HEK293 (cell line): ENCODE measurements around the gene CALCOCO1.

Experiments used
- GLI4 ChIP-seq: fragments of 450-650 bp; formaldehyde crosslinking; IDR thresholded peaks from 2 replicates; pipeline ENCODE4 v1.5.1; 2016; ENCODE audit warnings: missing biosample characterization, missing genetic modification characterization
- KLF9 ChIP-seq: fragments of 450-650 bp; formaldehyde crosslinking; IDR thresholded peaks from 2 replicates; pipeline ENCODE4 v1.5.1; 2016; ENCODE audit warnings: missing biosample characterization, missing genetic modification characterization, low read depth
- OSR2 ChIP-seq: fragments of 450-650 bp; formaldehyde crosslinking; IDR thresholded peaks from 2 replicates; pipeline ENCODE4 v1.5.1; 2016; ENCODE audit warnings: missing biosample characterization, missing genetic modification characterization
- YY2 ChIP-seq: fragments of 450-650 bp; formaldehyde crosslinking; IDR thresholded peaks from 2 replicates; pipeline ENCODE4 v1.5.1; 2016; ENCODE audit warnings: missing biosample characterization, missing genetic modification characterization
- ZBTB11 ChIP-seq: fragments of 450-650 bp; formaldehyde crosslinking; conservative IDR thresholded peaks from 2 replicates; pipeline ENCODE4 v1.5.1; 2016; ENCODE audit warnings: low read depth, missing biosample characterization, missing genetic modification characterization
- ZEB2 ChIP-seq: fragments of 450-650 bp; formaldehyde crosslinking; IDR thresholded peaks from 2 replicates; pipeline ENCODE4 v1.5.1; 2016; ENCODE audit warnings: missing biosample characterization, missing genetic modification characterization
- ZFP37 ChIP-seq: fragments of 450-650 bp; formaldehyde crosslinking; IDR thresholded peaks from 2 replicates; pipeline ENCODE4 v1.5.1; 2016; ENCODE audit warnings: missing biosample characterization, missing genetic modification characterization
- ZIC2 ChIP-seq: fragments of 450-650 bp; formaldehyde crosslinking; IDR thresholded peaks from 2 replicates; pipeline ENCODE4 v1.5.1; 2016; ENCODE audit warnings: missing biosample characterization, missing genetic modification characterization
- ZNF223 ChIP-seq: fragments of 450-650 bp; formaldehyde crosslinking; IDR thresholded peaks from 2 replicates; pipeline ENCODE4 v1.5.1; 2016; ENCODE audit warnings: missing biosample characterization, missing genetic modification characterization
- ZNF394 ChIP-seq: fragments of 450-650 bp; formaldehyde crosslinking; IDR thresholded peaks from 2 replicates; pipeline ENCODE4 v1.5.1; 2016; ENCODE audit warnings: missing biosample characterization, missing genetic modification characterization, mild to moderate bottlenecking, moderate library complexity, borderline replicate concordance
- ZNF518A ChIP-seq: fragments of 450-650 bp; formaldehyde crosslinking; conservative IDR thresholded peaks from 2 replicates; pipeline ENCODE4 v1.5.1; 2016; ENCODE audit warnings: low read depth, missing biosample characterization, missing genetic modification characterization
- ZNF548 ChIP-seq: fragments of 450-650 bp; formaldehyde crosslinking; IDR thresholded peaks from 2 replicates; pipeline ENCODE4 v1.5.1; 2016; ENCODE audit warnings: missing biosample characterization, missing genetic modification characterization
- ZNF639 ChIP-seq: fragments of 450-650 bp; formaldehyde crosslinking; IDR thresholded peaks from 2 replicates; pipeline ENCODE4 v1.5.1; 2016; ENCODE audit warnings: missing biosample characterization, missing genetic modification characterization
- ZNF660 ChIP-seq: fragments of 450-650 bp; IDR thresholded peaks from 2 replicates; pipeline ENCODE4 v1.5.1; 2018; ENCODE audit warnings: missing biosample characterization, mild to moderate bottlenecking, missing genetic modification characterization
- ZNF701 ChIP-seq: fragments of 450-650 bp; formaldehyde crosslinking; IDR thresholded peaks from 2 replicates; pipeline ENCODE4 v1.5.1; 2016; ENCODE audit warnings: missing biosample characterization, missing genetic modification characterization
- ZNF768 ChIP-seq: fragments of 450-650 bp; formaldehyde crosslinking; IDR thresholded peaks from 2 replicates; pipeline ENCODE4 v1.5.1; 2018; ENCODE audit warnings: missing biosample characterization, mild to moderate bottlenecking, missing genetic modification characterization
- ZSCAN5A ChIP-seq: fragments of 450-650 bp; formaldehyde crosslinking; IDR thresholded peaks from 2 replicates; pipeline ENCODE4 v1.5.1; 2016; ENCODE audit warnings: missing biosample characterization, missing genetic modification characterization
- TF ChIP-seq, protein P1 (sequence below): fragments of 450-650 bp; formaldehyde crosslinking; IDR thresholded peaks from 2 replicates; pipeline ENCODE4 v1.5.1; 2017; ENCODE audit warnings: missing biosample characterization, mild to moderate bottlenecking, missing genetic modification characterization, moderate library complexity
- TF ChIP-seq, protein P2 (sequence below): fragments of 450-650 bp; formaldehyde crosslinking; IDR thresholded peaks from 2 replicates; pipeline ENCODE4 v1.5.1; 2016; ENCODE audit warnings: missing biosample characterization, missing genetic modification characterization, borderline replicate concordance

Gene CALCOCO1

DNA sequence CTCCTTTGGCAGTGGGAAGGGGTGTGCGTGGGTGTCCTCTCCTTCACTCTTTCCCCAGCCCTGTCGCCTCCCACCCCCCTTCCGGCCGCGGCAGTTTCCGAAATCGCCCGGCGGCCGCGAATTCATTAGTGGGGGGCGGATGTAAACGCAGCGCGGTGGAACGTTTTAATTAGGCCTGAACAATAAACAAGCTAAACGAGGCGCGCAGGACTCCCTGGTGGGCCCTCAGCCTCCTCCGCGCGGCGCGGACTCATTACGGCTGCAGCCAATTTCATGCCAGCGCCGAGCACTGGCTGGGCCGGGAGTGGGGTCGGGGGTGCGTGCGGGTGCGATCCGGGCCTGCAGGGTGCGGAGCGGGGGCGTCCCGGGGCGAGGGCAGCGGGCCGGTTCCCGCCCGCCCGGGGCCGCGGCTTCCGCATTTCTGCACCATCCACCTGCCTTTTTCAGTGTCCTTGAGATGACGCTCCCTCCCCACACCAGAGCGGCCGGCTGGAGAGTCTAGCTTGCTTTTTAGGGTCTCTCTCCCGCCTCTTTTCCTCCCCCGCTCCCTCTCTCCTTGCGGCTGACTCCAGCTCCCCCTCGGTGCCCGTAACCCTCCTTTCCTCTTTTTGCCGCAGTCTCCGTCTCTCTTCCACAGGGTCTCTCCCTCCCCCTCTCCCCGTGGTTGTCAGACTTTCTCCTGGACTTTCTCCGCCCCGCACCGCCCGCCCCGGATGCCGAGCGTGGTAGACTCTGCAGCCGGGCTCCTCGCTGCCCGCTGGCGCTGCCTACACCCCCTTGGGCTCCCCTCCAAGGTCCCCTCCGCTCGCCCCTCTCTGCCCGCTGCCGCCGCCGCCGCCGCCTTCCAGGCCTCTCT lies 24.3 kb upstream of the CALCOCO1 start, which contains the start of gene CISTR (continued):
- TF ChIP-seq KLF9 (no peak), ZSCAN5A (tag by site-specific recombination) (no peak), ZNF660 (tag by site-specific recombination) (no peak), ZNF768 (tag by site-specific recombination) (no peak), GLI4 (tag by site-specific recombination) (no peak), ZNF518A (tag by site-specific recombination) (no peak), OSR2 (tag by site-specific recombination) (peak; percentile 20; the same call in 1 of the 2 replicates), ZNF639 (tag by site-specific recombination) (no peak), YY2 (tag by site-specific recombination) (no peak), ZBTB11 (0 out of 2 replicates have a peak, but pooled peaks have one; percentile 5), ZNF394 (no peak), ZFP37 (tag by site-specific recombination) (no peak), ZEB2 (no peak), ZNF548 (tag by site-specific recombination) (no peak), ZIC2 (tag by site-specific recombination) (peak; percentile 30), ZNF701 (tag by site-specific recombination) (no peak), ZNF223 (tag by site-specific recombination) (no peak)
- TF ChIP-seq, protein P1, sequence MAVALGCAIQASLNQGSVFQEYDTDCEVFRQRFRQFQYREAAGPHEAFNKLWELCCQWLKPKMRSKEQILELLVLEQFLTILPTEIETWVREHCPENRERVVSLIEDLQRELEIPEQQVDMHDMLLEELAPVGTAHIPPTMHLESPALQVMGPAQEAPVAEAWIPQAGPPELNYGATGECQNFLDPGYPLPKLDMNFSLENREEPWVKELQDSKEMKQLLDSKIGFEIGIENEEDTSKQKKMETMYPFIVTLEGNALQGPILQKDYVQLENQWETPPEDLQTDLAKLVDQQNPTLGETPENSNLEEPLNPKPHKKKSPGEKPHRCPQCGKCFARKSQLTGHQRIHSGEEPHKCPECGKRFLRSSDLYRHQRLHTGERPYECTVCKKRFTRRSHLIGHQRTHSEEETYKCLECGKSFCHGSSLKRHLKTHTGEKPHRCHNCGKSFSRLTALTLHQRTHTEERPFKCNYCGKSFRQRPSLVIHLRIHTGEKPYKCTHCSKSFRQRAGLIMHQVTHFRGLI = no peak
- TF ChIP-seq, protein P2, sequence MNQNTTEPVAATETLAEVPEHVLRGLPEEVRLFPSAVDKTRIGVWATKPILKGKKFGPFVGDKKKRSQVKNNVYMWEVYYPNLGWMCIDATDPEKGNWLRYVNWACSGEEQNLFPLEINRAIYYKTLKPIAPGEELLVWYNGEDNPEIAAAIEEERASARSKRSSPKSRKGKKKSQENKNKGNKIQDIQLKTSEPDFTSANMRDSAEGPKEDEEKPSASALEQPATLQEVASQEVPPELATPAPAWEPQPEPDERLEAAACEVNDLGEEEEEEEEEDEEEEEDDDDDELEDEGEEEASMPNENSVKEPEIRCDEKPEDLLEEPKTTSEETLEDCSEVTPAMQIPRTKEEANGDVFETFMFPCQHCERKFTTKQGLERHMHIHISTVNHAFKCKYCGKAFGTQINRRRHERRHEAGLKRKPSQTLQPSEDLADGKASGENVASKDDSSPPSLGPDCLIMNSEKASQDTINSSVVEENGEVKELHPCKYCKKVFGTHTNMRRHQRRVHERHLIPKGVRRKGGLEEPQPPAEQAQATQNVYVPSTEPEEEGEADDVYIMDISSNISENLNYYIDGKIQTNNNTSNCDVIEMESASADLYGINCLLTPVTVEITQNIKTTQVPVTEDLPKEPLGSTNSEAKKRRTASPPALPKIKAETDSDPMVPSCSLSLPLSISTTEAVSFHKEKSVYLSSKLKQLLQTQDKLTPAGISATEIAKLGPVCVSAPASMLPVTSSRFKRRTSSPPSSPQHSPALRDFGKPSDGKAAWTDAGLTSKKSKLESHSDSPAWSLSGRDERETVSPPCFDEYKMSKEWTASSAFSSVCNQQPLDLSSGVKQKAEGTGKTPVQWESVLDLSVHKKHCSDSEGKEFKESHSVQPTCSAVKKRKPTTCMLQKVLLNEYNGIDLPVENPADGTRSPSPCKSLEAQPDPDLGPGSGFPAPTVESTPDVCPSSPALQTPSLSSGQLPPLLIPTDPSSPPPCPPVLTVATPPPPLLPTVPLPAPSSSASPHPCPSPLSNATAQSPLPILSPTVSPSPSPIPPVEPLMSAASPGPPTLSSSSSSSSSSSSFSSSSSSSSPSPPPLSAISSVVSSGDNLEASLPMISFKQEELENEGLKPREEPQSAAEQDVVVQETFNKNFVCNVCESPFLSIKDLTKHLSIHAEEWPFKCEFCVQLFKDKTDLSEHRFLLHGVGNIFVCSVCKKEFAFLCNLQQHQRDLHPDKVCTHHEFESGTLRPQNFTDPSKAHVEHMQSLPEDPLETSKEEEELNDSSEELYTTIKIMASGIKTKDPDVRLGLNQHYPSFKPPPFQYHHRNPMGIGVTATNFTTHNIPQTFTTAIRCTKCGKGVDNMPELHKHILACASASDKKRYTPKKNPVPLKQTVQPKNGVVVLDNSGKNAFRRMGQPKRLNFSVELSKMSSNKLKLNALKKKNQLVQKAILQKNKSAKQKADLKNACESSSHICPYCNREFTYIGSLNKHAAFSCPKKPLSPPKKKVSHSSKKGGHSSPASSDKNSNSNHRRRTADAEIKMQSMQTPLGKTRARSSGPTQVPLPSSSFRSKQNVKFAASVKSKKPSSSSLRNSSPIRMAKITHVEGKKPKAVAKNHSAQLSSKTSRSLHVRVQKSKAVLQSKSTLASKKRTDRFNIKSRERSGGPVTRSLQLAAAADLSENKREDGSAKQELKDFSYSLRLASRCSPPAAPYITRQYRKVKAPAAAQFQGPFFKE (tag by site-specific recombination) = no peak
